ENCODE results near the gene CYB561D2.
A peak's percentile ranks its signal among the peaks of the same experiment; 100 is the strongest.

CYB561D2 gene

GRCh38 chr3:50371133-50371685 is 20.5 kb downstream of the CYB561D2 start:
- POLR2A ChIA-PET = interaction anchor here (1.1 to 1.2 kb wide), 2 partner anchors 17 to 34 kb away, joined by 3 to 5 read pairs; no protein-coding TSS in a partner anchor
- DNase-seq (ENCODE audit: extremely low spot score) = no peak
- TF ChIP-seq BHLHE40 (IDR thresholded peaks at IDR 0.05; ENCODE audit: borderline replicate concordance) (no peak), TARDBP (IDR thresholded peaks at IDR 0.05) (no peak)
- CTCF ChIA-PET = interaction anchor here (0.6 to 2.1 kb wide), 9 partner anchors 10 to 179 kb away, joined by 3 to 8 read pairs (median 4); no protein-coding TSS in a partner anchor

GRCh38 chr3:50372349-50372748 is 21.7 kb downstream of the CYB561D2 start:
- no peak for DNase-seq (ENCODE audit: extremely low spot score)
- POLR2A ChIA-PET = no interaction called here

GRCh38 chr3:50373146-50374051 is 22.7 kb downstream of the CYB561D2 start:
- ChIA-PET POLR2A (no interaction called here), CTCF (no interaction called here)
- DNase-seq (ENCODE audit: extremely low spot score) = no peak
- no peak for TF ChIP-seq PKNOX1 (IDR thresholded peaks at IDR 0.05)
- no peak for TF ChIP-seq FOXA1 (IDR thresholded peaks at IDR 0.05)
- no peak for TF ChIP-seq CTBP1 (IDR thresholded peaks at IDR 0.05; ENCODE audit: borderline replicate concordance)
- TF ChIP-seq BHLHE40 (IDR thresholded peaks at IDR 0.05; ENCODE audit: borderline replicate concordance) = no peak
- TF ChIP-seq TARDBP (IDR thresholded peaks at IDR 0.05) = no peak
- TF ChIP-seq FOXK2 (IDR thresholded peaks at IDR 0.05) = no peak
- TF ChIP-seq LEF1 (IDR thresholded peaks at IDR 0.05; ENCODE audit: borderline replicate concordance) = no peak
- TF ChIP-seq HDGF (IDR thresholded peaks at IDR 0.05; ENCODE audit: borderline replicate concordance) = no peak
- TF ChIP-seq L3MBTL2 (conservative IDR thresholded peaks at IDR 0.05) = no peak

More at GRCh38 chr3:50372349-50372748, 21.7 kb downstream of the CYB561D2 start:
- CTCF ChIA-PET = no interaction called here
- no peak for TF ChIP-seq PKNOX1 (IDR thresholded peaks at IDR 0.05)

GRCh38 chr3:50374363-50375257 is 23.9 kb downstream of the CYB561D2 start:
- DNase-seq (ENCODE audit: extremely low spot score) = no peak
- POLR2A ChIA-PET = interaction anchor here (1.0 kb wide), 1 partner anchor 47 kb away, joined by 3 read pairs; the partner anchor contains the start of gene TUSC2
- TF ChIP-seq TARDBP (IDR thresholded peaks at IDR 0.05) (no peak), ARNT (IDR thresholded peaks at IDR 0.05) (no peak), ZNF384 (IDR thresholded peaks at IDR 0.05) (no peak), BHLHE40 (IDR thresholded peaks at IDR 0.05; ENCODE audit: borderline replicate concordance) (no peak), FOXK2 (IDR thresholded peaks at IDR 0.05) (no peak), PKNOX1 (IDR thresholded peaks at IDR 0.05) (no peak), CTBP1 (IDR thresholded peaks at IDR 0.05; ENCODE audit: borderline replicate concordance) (no peak), FOXA1 (IDR thresholded peaks at IDR 0.05) (no peak), FOXM1 (IDR thresholded peaks at IDR 0.05; ENCODE audit: borderline replicate concordance) (no peak), NFRKB (IDR thresholded peaks at IDR 0.05) (no peak), SP1 (IDR thresholded peaks at IDR 0.05) (no peak), L3MBTL2 (conservative IDR thresholded peaks at IDR 0.05) (no peak), HDGF (IDR thresholded peaks at IDR 0.05; ENCODE audit: borderline replicate concordance) (no peak), LEF1 (IDR thresholded peaks at IDR 0.05; ENCODE audit: borderline replicate concordance) (no peak), SUZ12 (IDR thresholded peaks at IDR 0.05) (no peak), ELF4 (IDR thresholded peaks at IDR 0.05) (no peak)
- CTCF ChIA-PET = no interaction called here

GRCh38 chr3:50375258-50375931 is 24.7 kb downstream of the CYB561D2 start:
- CTCF ChIA-PET = no interaction called here
- peak; percentile 26 for DNase-seq (ENCODE audit: extremely low spot score)
- POLR2A ChIA-PET = interaction anchor here (1.0 kb wide), 1 partner anchor 48 kb away, joined by 3 read pairs; the partner anchor contains the start of gene TUSC2
- TF ChIP-seq SP1 (IDR thresholded peaks at IDR 0.05) = no peak
- TF ChIP-seq FOXA1 (IDR thresholded peaks at IDR 0.05) = no peak
- no peak for TF ChIP-seq L3MBTL2 (conservative IDR thresholded peaks at IDR 0.05)
- TF ChIP-seq ELF4 (IDR thresholded peaks at IDR 0.05) = no peak
- no peak for TF ChIP-seq NFRKB (IDR thresholded peaks at IDR 0.05)
- TF ChIP-seq SUZ12 (IDR thresholded peaks at IDR 0.05) = no peak
- TF ChIP-seq LEF1 (IDR thresholded peaks at IDR 0.05; ENCODE audit: borderline replicate concordance) = no peak
- TF ChIP-seq ARNT (IDR thresholded peaks at IDR 0.05) = no peak
- no peak for TF ChIP-seq ZNF384 (IDR thresholded peaks at IDR 0.05)
- TF ChIP-seq FOXM1 (IDR thresholded peaks at IDR 0.05; ENCODE audit: borderline replicate concordance) = no peak

Data from HEK293T (cell line).